Dermis lymphatic vessel endothelial cell (primary cell): ENCODE measurements around the gene BIN1. TPM values are rescaled to one million over a fixed set of nuclear protein-coding genes. Genes with fewer than 3 reads are reported as not detected.

ENCODE experiments used
- total RNA-seq: library from RNA; depleted of rRNA; stranded (reverse); fragments of >200 nt; gene quantifications from 2 replicates; pipeline ENCODE4 v1.2.1, GENCODE V29; 2014

The BIN1 gene
- total RNA-seq, result 25.7 and 27.0 TPM in 2 replicates

DNA sequence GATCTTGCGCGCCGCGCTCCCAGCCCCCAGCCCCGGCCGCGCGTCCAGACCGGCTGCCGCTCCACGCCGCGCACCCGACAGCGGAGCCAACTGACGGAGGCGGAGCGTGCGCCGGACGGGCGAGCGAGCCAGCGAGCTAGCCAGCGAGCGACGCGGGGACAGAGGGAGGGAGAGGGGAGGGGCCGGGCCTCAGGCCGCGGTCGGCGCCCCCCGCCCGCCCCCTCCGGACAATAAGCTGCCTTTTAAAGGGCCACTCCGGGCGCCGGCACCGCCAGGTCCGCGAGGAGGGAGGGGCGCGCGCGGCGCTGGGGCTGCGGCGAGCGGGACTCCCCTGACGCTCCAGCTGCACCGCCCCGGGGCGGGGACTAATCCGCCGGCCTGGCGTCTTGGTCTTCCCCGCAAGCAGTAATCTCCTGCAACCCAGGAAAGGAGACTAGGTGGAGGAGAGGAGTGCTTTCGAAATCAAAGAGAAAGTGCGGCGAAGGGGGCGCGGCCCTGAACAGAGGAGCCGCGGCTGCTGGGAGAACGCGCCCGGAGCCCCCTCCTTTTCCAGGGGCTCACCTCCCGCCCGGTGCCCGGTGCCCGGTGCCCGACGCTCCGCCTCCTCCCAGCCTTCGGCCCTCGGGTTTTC, at the start of gene BIN1:
TSS of gene BIN1 (minus strand) at position 164 of the 631 bp plus-strand sequence. CDS start 211 bp downstream, outside the sequence.

Other genes starting within 250 kb of the BIN1 start
- not detected in 2 replicates for gene TEX51, start 208.3 kb downstream of the BIN1 start, total RNA-seq
- 0.11 TPM in 1 of 2 replicates, not detected in the other for gene CYP27C1, start 113.1 kb upstream of the BIN1 start, total RNA-seq
- gene ERCC3, start 187.0 kb upstream of the BIN1 start, total RNA-seq, result 28.6 and 31.3 TPM in 2 replicates